GM23338 (cell line): ENCODE measurements around the gene CTNNA3.

ENCODE experiments used
- CREB1 ChIP-seq: fragments of 250-450 bp; sonication (Bioruptor Pico); IDR thresholded peaks from 2 replicates; pipeline ENCODE4 v1.5.0; 2020; ENCODE audit warnings: low read depth, mild to moderate bottlenecking, moderate library complexity
- CTCF ChIP-seq, 2 experiments: fragments of 200-600 bp in 1 of 2; sonication (generic) in 1 of 2; conservative IDR thresholded peaks; 2 replicates each; pipeline versions ENCODE4 v1.5.1 to v1.6.1; 2016 to 2017; ENCODE audit warnings: antibody characterized with exemption in 2 of 2, low read depth in 2 of 2, mild to moderate bottlenecking in 2 of 2, moderate library complexity in 1 of 2
- EZH2 ChIP-seq: fragments of 200-600 bp; sonication (generic); IDR thresholded peaks from one replicate; pipeline ENCODE4 v1.8.0; 2017; ENCODE audit warnings: antibody characterized with exemption, mild to moderate bottlenecking, low read depth; ENCODE audit not compliant: unreplicated experiment
- EZH2phosphoT487 ChIP-seq: fragments of 200-600 bp; sonication (generic); IDR thresholded peaks from one replicate; pipeline ENCODE4 v1.8.1; 2018; ENCODE audit warnings: antibody characterized with exemption; ENCODE audit not compliant: unreplicated experiment
- JUNB ChIP-seq: IDR thresholded peaks from one replicate; pipeline ENCODE4 v1.6.1; 2016; ENCODE audit warnings: antibody characterized with exemption; ENCODE audit not compliant: unreplicated experiment
- POLR2AphosphoS5 ChIP-seq: IDR thresholded peaks from 2 replicates; pipeline ENCODE4 v1.6.1; 2016; ENCODE audit warnings: antibody characterized with exemption, low read depth
- REST ChIP-seq: IDR thresholded peaks from one replicate; pipeline ENCODE4 v1.6.1; 2018; ENCODE audit warnings: antibody characterized with exemption; ENCODE audit not compliant: unreplicated experiment
- STAT1 ChIP-seq: IDR thresholded peaks from one replicate; pipeline ENCODE4 v1.6.1; 2016; ENCODE audit warnings: antibody characterized with exemption; ENCODE audit not compliant: unreplicated experiment
- ZNF331 ChIP-seq: fragments of 250-450 bp; sonication (Bioruptor Pico); IDR thresholded peaks from 2 replicates; pipeline ENCODE4 v1.5.0; 2020; ENCODE audit warnings: low read depth, mild to moderate bottlenecking, moderate library complexity

GRCh38 chr10:67670401-67670800, 25.6 kb downstream of the CTNNA3 start:
- no peak for TF ChIP-seq CTCF (conservative IDR thresholded peaks at IDR 0.05; ENCODE audit: low read depth in 2 of 2)
- TF ChIP-seq CREB1, result no peak
- no peak for TF ChIP-seq JUNB
- TF ChIP-seq REST, result no peak
- no peak for TF ChIP-seq ZNF331 (CRISPR knock-in tag)
- no peak for TF ChIP-seq POLR2AphosphoS5
- no peak for TF ChIP-seq EZH2phosphoT487
- no peak for TF ChIP-seq STAT1
- no peak for TF ChIP-seq EZH2
